RWPE1 (cell line): Measurements from ENCODE around the gene ARHGEF3.

Source experiments
- CTCF ChIA-PET: fragments of 350-600 bp; sonication (Branson Sonifier 250); formaldehyde crosslinking; extraction: SDS; loops from one replicate; lab custom pipeline; 2021; lab: Yijun Ruan, JAX
- POLR2A ChIA-PET: fragments of 400-600 bp; formaldehyde crosslinking; extraction: SDS; loops from one replicate; lab custom pipeline; 2020; ENCODE audit warnings: antibody characterized with exemption; ENCODE audit not compliant: low non-redundant PET; lab: Yijun Ruan, JAX
- DNase-seq: peaks from one replicate; pipeline ENCODE4 v3.0.0; 2012; ENCODE audit warnings: low spot score
- H3K27ac ChIP-seq: fragments of 450-650 bp; 2 replicates; pipeline ENCODE4 v1.5.1; 2017
- TF ChIP-seq, protein P1 (sequence below): fragments of 450-650 bp; conservative IDR thresholded peaks from 2 replicates; pipeline ENCODE4 v1.5.1; 2017; ENCODE audit warnings: low read depth, mild to moderate bottlenecking

ARHGEF3 gene

DNA sequence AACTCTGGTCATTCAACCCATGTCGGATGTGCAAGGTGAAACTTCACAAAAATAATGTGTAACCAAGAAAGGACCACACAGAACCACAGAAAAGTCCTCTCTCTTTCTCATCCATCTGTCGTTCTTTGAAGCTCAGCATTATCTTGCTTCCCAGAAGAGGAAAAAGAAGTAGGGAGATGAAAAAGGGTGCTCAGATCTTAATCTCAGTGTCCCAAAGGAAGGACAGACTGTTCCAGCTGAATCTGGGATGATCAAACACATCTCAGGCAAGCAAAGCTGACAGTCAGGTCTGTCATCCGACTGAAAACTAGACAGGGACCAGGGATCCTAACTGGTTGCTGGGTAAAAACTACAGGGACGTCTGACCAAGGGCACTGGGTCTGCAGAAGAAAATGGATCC, 16.2 kb downstream of the ARHGEF3 start:
- ChIA-PET POLR2A (no interaction called here), CTCF (no interaction called here)
- TF ChIP-seq, protein P1, sequence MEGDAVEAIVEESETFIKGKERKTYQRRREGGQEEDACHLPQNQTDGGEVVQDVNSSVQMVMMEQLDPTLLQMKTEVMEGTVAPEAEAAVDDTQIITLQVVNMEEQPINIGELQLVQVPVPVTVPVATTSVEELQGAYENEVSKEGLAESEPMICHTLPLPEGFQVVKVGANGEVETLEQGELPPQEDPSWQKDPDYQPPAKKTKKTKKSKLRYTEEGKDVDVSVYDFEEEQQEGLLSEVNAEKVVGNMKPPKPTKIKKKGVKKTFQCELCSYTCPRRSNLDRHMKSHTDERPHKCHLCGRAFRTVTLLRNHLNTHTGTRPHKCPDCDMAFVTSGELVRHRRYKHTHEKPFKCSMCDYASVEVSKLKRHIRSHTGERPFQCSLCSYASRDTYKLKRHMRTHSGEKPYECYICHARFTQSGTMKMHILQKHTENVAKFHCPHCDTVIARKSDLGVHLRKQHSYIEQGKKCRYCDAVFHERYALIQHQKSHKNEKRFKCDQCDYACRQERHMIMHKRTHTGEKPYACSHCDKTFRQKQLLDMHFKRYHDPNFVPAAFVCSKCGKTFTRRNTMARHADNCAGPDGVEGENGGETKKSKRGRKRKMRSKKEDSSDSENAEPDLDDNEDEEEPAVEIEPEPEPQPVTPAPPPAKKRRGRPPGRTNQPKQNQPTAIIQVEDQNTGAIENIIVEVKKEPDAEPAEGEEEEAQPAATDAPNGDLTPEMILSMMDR = no peak
- DNase-seq = no peak
- no peak overlapping the region for H3K27ac ChIP-seq

DNA sequence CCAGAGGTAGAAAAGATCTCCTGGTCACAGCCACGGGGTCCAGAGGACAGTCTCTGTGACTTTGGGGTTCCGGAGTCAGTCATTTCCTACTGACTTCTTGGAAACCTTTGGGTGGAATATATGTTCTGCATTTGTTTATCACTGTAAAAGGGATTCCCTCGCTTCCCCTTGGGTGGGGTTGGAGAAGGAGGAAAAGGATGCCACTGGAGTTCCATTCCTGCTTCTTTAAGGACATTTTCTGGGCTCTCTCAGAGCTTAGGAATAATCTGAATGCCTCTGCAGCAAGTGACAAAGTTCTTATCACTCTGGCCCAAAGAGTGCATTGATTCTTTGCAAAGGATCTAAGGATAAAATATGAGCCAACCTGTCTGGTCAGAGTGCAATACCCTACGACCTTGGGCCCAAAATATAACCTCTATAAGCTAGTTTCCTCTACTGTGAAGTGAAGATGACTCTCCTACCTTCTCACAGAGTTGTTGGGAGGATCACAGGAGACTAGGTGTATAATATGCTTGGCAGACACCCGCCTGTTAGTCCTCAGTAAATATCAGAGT, 17.2 kb downstream of the ARHGEF3 start:
- peak overlapping the region; percentile 87 for H3K27ac ChIP-seq
- POLR2A ChIA-PET = no interaction called here
- TF ChIP-seq, protein P1 = no peak
- CTCF ChIA-PET = no interaction called here
- DNase-seq = no peak

DNA sequence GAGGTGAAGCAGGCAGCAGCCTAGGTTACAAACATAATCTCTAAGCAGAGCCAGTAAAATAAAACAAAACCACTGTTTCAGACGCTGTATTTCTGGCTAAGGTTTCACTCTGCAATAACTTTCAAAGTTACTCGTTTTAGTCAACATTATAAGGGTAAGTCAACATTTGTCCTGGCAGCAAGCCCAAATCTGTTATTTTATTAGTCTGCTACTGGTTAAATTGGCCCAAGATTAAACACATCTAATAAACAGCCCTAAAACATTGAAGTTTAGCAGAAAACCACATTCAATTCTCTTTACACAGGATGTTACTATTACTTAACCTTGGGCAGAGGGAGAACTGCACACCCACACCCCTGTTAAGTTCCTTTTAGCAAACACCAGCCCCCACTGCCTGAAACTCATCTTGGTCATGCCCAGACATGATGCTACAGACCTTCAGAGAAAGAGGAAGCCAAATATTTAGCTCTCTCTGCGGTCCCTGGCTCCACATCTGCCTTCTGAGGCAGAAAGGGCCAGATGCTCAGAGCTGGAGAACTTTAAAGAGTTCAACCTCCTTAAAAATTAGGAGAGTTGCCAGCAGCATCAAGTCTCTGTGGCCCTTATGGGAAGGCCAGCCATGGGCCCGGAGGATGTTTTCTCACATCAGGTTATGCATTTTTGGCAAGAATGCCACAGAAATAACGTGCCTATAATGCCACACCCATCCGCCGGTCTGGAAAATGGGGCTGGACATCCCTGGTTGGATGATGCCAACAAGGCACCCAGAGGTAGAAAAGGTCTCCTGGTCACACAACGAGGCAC, 17.9 kb downstream of the ARHGEF3 start:
- peak; percentile 91 for DNase-seq
- TF ChIP-seq, protein P1 = no peak
- H3K27ac ChIP-seq = peak overlapping the region; percentile 87
- ChIA-PET POLR2A (no interaction called here), CTCF (no interaction called here)

DNA sequence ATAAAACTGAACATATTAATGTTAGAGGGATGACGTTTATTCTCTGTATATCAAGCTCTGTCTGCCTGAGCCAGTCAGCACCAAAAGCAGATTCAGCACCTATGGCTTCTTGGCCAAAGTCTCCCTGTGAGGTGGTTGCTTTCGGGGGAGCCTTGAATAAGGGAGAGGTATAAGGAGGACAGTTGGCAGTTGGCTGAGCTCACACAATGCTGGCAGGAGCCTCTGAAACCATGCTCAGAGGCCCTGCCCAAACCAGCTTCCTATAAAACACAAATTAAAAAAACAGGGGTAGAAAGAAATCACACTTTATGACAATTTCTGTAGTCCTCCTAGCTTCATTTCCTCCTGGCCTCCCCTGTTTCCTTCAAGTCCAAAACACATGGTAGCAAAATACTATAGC, 18.8 kb downstream of the ARHGEF3 start:
- TF ChIP-seq, protein P1 = no peak
- DNase-seq = no peak
- ChIA-PET POLR2A (no interaction called here), CTCF (no interaction called here)
- H3K27ac ChIP-seq = peak overlapping the region; percentile 59

DNA sequence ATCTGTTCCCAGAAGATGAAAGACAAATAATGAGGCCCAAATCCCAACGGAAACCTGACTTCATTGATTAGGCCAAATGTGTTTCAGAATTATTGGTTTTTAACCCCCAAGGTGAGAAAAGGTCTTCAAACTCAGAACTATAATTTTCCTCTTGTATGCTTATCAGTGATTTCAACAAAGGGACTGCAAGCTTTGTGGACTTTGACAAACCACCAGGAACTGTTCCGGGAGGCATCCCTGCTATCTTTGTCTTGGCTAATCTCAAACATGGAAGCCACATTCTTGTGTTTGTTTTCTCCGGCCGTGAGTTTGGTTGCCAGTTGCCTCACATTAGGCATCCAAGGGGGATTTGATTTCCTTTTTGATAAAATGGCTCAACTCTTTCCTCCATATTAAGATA, 19.5 kb downstream of the ARHGEF3 start:
- DNase-seq = no peak
- ChIA-PET CTCF (interaction anchor here (0.5 kb wide), 1 partner anchor 219 kb away, joined by 3 read pairs; no protein-coding TSS in a partner anchor), POLR2A (interaction anchor here (0.6 kb wide), 1 partner anchor 99 kb away, joined by 4 read pairs; the partner anchor contains the start of gene TASOR)
- TF ChIP-seq, protein P1 = no peak
- no peak overlapping the region for H3K27ac ChIP-seq

DNA sequence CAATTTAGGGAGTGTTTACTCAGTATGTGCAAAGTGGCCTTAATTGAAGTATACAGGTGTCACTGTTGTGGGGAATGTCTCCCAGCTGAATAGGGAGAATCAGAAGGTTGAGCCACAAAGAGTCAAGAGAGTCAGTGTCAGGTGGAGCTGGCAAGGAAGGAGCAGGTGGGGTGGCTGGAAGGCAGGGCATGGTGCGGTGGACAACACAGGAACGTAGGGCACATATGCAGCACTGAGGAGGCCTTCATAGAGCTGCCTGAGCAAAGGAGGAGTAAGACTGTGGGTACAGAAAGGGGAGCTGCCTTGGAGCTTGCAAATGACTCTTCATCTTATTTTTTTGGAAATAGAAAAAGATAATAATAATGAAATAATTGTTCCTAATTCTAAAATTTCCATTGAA, 20.0 kb downstream of the ARHGEF3 start:
- H3K27ac ChIP-seq = no peak overlapping the region
- CTCF ChIA-PET = interaction anchor here (0.7 kb wide), 1 partner anchor 198 kb away, joined by 3 read pairs; no protein-coding TSS in a partner anchor
- POLR2A ChIA-PET = interaction anchor here (0.6 kb wide), 1 partner anchor 99 kb away, joined by 4 read pairs; the partner anchor contains the start of gene TASOR
- DNase-seq = no peak
- TF ChIP-seq, protein P1 = no peak
